ENCODE data around the gene AKAP7. TPM values are rescaled to one million over a fixed set of nuclear protein-coding genes. Genes with fewer than 3 reads are reported as not detected.
"Not testable (repeated sequence)": the region's sequence is repeated elsewhere in the genome, so short reads cannot be mapped to it uniquely, and the experiment has no call there.

Gene AKAP7
- total RNA-seq, 1 donor from 2014 or later = 10.9 TPM

- DNase-seq (ENCODE audit: low spot score); intact Hi-C loops (cut with DNase I): not testable (repeated sequence)
Observed at GRCh38 chr6:131325669-131326068, 190.4 kb downstream of the AKAP7 start.

DNA sequence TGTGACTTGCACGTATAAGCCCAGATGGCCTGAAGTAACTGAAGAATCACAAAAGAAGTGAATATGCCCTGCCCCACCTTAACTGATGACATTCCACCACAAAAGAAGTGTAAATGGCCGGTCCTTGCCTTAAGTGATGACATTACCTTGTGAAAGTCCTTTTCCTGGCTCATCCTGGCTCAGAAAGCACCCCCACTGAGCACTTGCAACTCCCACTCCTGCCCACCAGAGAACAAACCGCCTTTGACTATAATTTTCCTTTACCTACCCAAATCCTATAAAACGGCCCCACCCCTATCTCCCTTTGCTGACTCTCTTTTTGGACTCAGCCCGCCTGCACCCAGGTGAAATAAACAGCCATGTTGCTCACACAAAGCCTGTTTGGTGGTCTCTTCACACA is 193.5 kb downstream of the AKAP7 start:
- intact Hi-C loops (cut with DNase I); DNase-seq (ENCODE audit: low spot score): not testable (repeated sequence)

DNA sequence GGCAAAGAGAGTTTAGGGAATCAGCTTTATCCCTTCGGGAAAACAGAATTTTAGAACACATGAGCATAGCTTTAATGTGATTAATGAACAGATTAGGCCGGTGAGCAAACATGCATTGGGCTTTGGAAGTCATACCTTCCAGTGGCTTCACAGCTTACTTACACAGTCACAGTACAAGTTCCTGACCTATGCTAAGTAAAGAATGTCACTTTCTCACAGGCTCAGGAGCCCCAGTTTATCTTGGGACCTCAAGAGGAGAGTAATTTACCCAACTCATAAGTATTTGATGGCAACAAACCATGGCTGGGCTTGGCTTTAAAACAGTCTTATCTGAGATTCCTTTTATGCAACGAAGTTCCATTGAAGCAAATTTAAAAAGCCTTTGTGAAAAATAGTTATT is 195.9 kb downstream of the AKAP7 start:
- DNase-seq (ENCODE audit: low spot score) = no peak
- intact Hi-C loops (cut with DNase I) = no loop called here

DNA sequence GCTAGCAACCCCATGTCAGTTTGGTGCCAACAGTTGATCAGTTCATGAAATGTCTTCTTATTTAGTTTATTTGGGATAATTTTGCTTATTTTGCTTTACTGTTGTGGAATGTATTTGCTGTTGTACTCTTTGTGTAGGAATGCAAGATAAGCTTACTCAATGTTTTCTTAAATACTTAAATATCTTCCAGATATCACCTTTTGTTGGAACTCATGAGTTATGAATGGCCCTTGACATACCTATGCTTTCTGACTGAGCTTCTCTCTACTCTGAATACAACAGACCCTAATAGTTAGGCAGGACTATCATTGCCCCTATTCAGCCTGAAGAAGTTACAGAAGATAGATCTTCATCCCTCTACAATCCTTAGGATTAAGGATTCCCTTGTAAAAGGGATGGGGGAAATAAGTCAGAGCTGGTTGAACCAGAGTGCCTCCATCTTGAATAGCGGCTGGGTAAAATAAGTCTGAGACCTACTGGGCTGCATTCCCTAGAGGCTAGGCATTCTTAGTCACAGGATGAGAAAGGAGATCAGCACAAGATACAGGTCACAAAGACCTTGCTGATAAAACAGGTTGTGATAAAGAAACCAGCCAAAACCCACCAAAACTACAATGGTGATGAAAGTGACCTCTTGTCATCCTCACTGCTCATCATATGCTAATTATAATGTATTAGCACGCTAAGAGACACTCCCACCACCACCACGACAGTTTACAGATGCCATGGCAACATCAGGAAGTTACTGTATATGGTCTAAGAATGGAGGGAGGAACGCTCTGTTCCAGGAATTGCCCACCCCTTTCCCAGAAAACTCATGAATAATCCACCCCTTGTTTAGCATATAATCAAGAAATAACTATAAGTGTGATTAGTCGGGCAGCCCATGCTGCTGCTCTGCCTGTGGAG is 196.9 kb downstream of the AKAP7 start:
- no peak for DNase-seq (ENCODE audit: low spot score)
- intact Hi-C loops (cut with DNase I) = no loop called here

Other genes with a start within 250 kb of the AKAP7 start
- gene EPB41L2, start 72.2 kb upstream of the AKAP7 start, total RNA-seq = 54.1 TPM